Bronchial epithelial cell (primary cell): Measurements from ENCODE around the gene ANKRD11. TPM values are rescaled to one million over a fixed set of nuclear protein-coding genes. Genes with fewer than 3 reads are reported as not detected.
"Not testable (repeated sequence)": the region's sequence is repeated elsewhere in the genome, so short reads cannot be mapped to it uniquely, and the experiment has no call there.

Experiments
- DNase-seq: peaks from one replicate; pipeline ENCODE4 v3.0.0-alpha.2; 2010; ENCODE audit warnings: low read depth
- FAIRE-seq: peaks from 2 replicates; lab custom pipeline; 2011; peaks lifted over from hg19 to GRCh38; lab: Jason Lieb, UNC
- H3K27me3 ChIP-seq: 2 replicates; pipeline ENCODE4 v1.5.1; 2011; ENCODE audit warnings: low read length; ENCODE audit not compliant: control insufficient read depth, insufficient read depth
- H3K36me3 ChIP-seq: 2 replicates; pipeline ENCODE4 v1.5.1; 2011; ENCODE audit warnings: low read length; ENCODE audit not compliant: control insufficient read depth, insufficient read depth
- H3K4me3 ChIP-seq: 2 replicates; pipeline ENCODE4 v1.5.1; 2011; ENCODE audit warnings: mild to moderate bottlenecking, low read depth, low read length, control low read depth
- CTCF ChIP-seq: IDR thresholded peaks from 2 replicates; pipeline ENCODE4 v1.5.1; 2011; ENCODE audit warnings: mild to moderate bottlenecking, moderate library complexity, low read length, control low read depth, inconsistent platforms; ENCODE audit not compliant: insufficient read depth, severe bottlenecking
- total RNA-seq: library from RNA; depleted of rRNA; stranded (reverse); fragments of >200 nt; gene quantifications from 2 replicates; pipeline ENCODE4 v1.2.1, GENCODE V29; 2014

ANKRD11 gene
- total RNA-seq, 1 donor from 2014 or later: 64.5 TPM

GRCh38 chr16:89431630-89432029, 58.7 kb downstream of the ANKRD11 start:
- TF ChIP-seq CTCF: no peak
- Histone ChIP-seq H3K27me3 (no peaks in the 10 kb centered on the region), H3K4me3 (no peak overlapping the region), H3K36me3 (peaks cover 2% of the 10 kb centered on the region)
- FAIRE-seq (no peak), DNase-seq (no peak)

GRCh38 chr16:89431158-89431584, 59.2 kb downstream of the ANKRD11 start:
- H3K27me3 ChIP-seq: no peaks in the 10 kb centered on the region
- no peak for TF ChIP-seq CTCF
- DNase-seq (peak; percentile 63), FAIRE-seq (no peak)
- no peak overlapping the region for H3K4me3 ChIP-seq
- H3K36me3 ChIP-seq: peaks cover 2% of the 10 kb centered on the region

DNA sequence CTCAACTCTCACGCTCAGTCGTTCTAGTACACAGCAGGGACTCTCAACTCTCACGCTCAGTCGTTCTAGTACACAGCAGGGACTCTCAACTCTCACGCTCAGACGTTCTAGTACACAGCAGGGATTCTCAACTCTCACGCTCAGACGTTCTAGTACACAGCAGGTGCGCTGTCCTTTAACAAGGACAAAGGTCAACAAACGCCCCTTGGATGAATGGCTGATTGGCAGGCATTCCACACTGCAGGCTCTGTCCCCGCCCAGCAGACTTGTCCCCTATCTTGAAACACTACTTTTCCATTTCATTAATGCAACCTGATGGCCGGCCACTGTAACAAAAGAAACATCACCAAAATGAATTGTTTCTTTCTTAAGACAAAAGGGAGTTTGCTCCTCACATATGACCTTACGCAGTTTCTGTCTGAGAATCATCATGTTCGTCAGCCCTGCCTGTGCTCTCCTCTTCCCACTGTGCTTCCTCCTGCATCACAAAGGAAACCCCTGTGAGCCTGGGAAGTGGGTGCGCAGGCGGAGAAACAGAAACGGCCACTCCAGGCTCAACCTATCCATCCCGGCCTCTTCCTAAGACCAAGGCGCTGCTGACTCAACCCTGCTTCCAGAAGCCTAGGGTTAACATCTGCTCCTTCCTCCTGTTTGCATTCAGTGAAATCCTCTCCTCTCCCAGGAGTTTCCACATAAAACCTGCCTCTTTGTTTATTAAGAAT, 59.8 kb downstream of the ANKRD11 start:
- H3K36me3 ChIP-seq: peaks cover 2% of the 10 kb centered on the region
- H3K4me3 ChIP-seq: no peak overlapping the region
- H3K27me3 ChIP-seq: no peaks in the 10 kb centered on the region
- FAIRE-seq (no peak), DNase-seq (no peak)
- TF ChIP-seq CTCF: no peak

GRCh38 chr16:89428605-89429004, 61.8 kb downstream of the ANKRD11 start:
- not testable (repeated sequence) for FAIRE-seq, H3K36me3 ChIP-seq, H3K4me3 ChIP-seq, DNase-seq, H3K27me3 ChIP-seq

DNA sequence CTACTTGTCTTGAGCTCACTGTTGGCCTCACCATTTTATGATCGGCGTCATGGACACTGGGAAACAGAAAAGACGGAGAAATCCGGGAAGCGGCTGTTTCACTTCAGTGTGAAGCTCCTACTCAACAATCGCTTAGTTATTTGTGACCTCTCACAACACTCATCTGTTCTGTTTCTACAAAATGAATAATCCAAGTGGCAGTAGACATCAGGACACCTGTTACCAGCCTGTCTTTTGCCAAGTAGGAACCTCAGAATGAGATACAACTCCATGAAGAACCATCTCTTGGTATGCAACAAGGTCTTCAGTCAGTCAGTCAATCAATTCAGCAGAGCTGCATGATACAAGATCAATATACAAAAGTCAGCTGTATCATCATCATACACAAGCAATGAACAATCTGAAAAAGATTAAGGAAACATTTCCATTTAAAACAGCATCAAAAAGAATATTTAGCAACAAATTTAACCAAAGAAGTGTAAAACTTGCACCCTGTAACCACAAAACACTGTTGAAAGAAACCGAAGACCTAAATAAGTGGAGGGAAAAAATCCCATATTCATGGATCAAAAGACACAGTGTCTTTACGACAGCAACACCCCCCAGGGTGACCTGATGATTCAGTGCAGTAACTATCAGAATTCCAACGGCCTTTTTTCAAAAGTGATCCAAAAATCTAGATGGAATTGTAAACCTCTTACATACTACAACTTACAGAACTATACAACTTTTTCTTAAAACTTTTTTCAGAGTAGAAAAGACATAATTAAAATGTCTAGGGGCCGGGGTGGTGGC, 63.4 kb downstream of the ANKRD11 start:
- H3K4me3 ChIP-seq: no peak overlapping the region
- no peak for TF ChIP-seq CTCF
- no peaks in the 10 kb centered on the region for H3K27me3 ChIP-seq
- FAIRE-seq (no peak), DNase-seq (no peak)
- no peaks in the 10 kb centered on the region for H3K36me3 ChIP-seq

DNA sequence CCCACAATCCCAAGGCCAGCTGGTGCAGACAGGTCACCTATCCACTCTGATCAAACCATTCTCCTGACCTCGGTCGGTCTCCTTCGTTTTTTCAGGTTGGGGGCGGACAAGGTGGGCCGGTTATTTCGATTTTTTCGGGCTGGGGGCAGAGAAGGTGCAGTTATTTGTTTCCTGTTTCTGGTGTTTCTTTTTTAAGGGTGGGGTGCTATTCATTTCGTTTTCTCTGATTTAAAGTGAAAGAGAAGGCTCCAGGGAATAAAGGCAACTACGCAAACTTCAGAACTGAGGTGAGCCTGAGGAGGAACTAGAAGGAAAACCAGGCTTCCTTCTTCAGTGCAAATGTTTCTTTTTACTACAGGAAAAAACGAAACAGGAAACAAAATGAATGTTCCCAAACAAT, 64.8 kb downstream of the ANKRD11 start:
- H3K36me3 ChIP-seq: no peaks in the 10 kb centered on the region
- no peak overlapping the region for H3K4me3 ChIP-seq
- no peak for TF ChIP-seq CTCF
- no peak for DNase-seq
- no peak for FAIRE-seq
- H3K27me3 ChIP-seq: no peaks in the 10 kb centered on the region
